Suppressor macrophage treated with lipopolysaccharide for 4 hours (primary cell): ENCODE data around the gene MPIG6B.
"Not testable (repeated sequence)": the region's sequence is repeated elsewhere in the genome, so short reads cannot be mapped to it uniquely, and the experiment has no call there.

ENCODE experiments used
- DNase-seq: peaks from one replicate; pipeline ENCODE4 v3.0.0-alpha.2; 2020

The MPIG6B gene

GRCh38 chr6:31701666-31702404 is 21.3 kb upstream of the MPIG6B start:
- DNase-seq: peak; percentile 55

GRCh38 chr6:31702405-31702818 is 20.8 kb upstream of the MPIG6B start:
- peak; percentile 47 for DNase-seq

- DNase-seq: peak; percentile 99
Observed at GRCh38 chr6:31702819-31703716, 20.1 kb upstream of the MPIG6B start, which contains the start of gene ABHD16A. Gene ABHD16A, minus strand, starts transcription at chr6:31703324. Its CDS starts 43 bp downstream, at chr6:31703281.

GRCh38 chr6:31705931-31706330 is 17.2 kb upstream of the MPIG6B start:
- no peak for DNase-seq

- no peak for DNase-seq
Observed at GRCh38 chr6:31706599-31706998, 16.6 kb upstream of the MPIG6B start, which contains the start of gene LY6G6F. Gene LY6G6F, plus strand, starts transcription at chr6:31706866. Its CDS starts 41 bp downstream, at chr6:31706907.

GRCh38 chr6:31707701-31708100 is 15.5 kb upstream of the MPIG6B start:
- DNase-seq: no peak

- DNase-seq: no peak
Observed at GRCh38 chr6:31708224-31708623, 14.9 kb upstream of the MPIG6B start.

GRCh38 chr6:31709157-31709556 is 14.0 kb upstream of the MPIG6B start:
- not testable (repeated sequence) for DNase-seq

- DNase-seq: no peak
Observed at GRCh38 chr6:31710523-31711219, 12.5 kb upstream of the MPIG6B start.

- DNase-seq: peak; percentile 31
Observed at GRCh38 chr6:31711233-31711632, 11.9 kb upstream of the MPIG6B start.

GRCh38 chr6:31712296-31712695 is 10.9 kb upstream of the MPIG6B start:
- no peak for DNase-seq

GRCh38 chr6:31713465-31713864 is 9.7 kb upstream of the MPIG6B start:
- DNase-seq: no peak

GRCh38 chr6:31713991-31714684 is 9.0 kb upstream of the MPIG6B start:
- no peak for DNase-seq

GRCh38 chr6:31715022-31715958 is 7.9 kb upstream of the MPIG6B start, which contains the start of gene LY6G6D:
Gene LY6G6D, plus strand, starts transcription at chr6:31715348. Its CDS starts 8 bp downstream, at chr6:31715356.
- DNase-seq: no peak

- no peak for DNase-seq
Observed at GRCh38 chr6:31717499-31718222, 5.5 kb upstream of the MPIG6B start.

- no peak for DNase-seq
Observed at GRCh38 chr6:31718265-31718664, 4.9 kb upstream of the MPIG6B start.

- no peak for DNase-seq
Observed at GRCh38 chr6:31719001-31719400, 4.2 kb upstream of the MPIG6B start.

GRCh38 chr6:31720196-31720770 is 2.9 kb upstream of the MPIG6B start:
- DNase-seq: no peak

GRCh38 chr6:31721351-31722020 is 1.7 kb upstream of the MPIG6B start, which contains the start of gene LY6G6C:
Gene LY6G6C, minus strand, starts transcription at chr6:31721746. Its CDS starts 67 bp downstream, at chr6:31721679.
- no peak for DNase-seq
